NCI-H2227 (cell line): ENCODE measurements around the gene NEK8.
"Not testable (repeated sequence)": the region's sequence is repeated elsewhere in the genome, so short reads cannot be mapped to it uniquely, and the experiment has no call there.

Source experiments
- DNase-seq: peaks from one replicate; lab custom pipeline; 2025; ENCODE audit not compliant: unreplicated experiment; lab: John Stamatoyannopoulos, UW

Gene NEK8

GRCh38 chr17:28707339-28707720 lies 21.3 kb upstream of the NEK8 start:
- DNase-seq: no peak

- peak; percentile 90 for DNase-seq
Observed at GRCh38 chr17:28710861-28711722, 17.5 kb upstream of the NEK8 start.

- no peak for DNase-seq
Observed at GRCh38 chr17:28711723-28712031, 16.9 kb upstream of the NEK8 start, which contains the start of gene PROCA1. Gene PROCA1 (minus strand): TSS chr17:28711888. CDS start chr17:28711660, 228 bp downstream.

- no peak for DNase-seq
Observed at GRCh38 chr17:28712032-28712704, 16.4 kb upstream of the NEK8 start.

GRCh38 chr17:28712705-28713415 lies 15.7 kb upstream of the NEK8 start:
- DNase-seq: no peak

- DNase-seq: no peak
Observed at GRCh38 chr17:28714281-28714680, 14.3 kb upstream of the NEK8 start.

- DNase-seq: no peak
Observed at GRCh38 chr17:28715217-28715616, 13.4 kb upstream of the NEK8 start.

GRCh38 chr17:28716740-28717577 lies 11.6 kb upstream of the NEK8 start:
- DNase-seq: peak; percentile 16

GRCh38 chr17:28717578-28718332 lies 10.8 kb upstream of the NEK8 start, which contains the start of gene RAB34:
Gene RAB34 (minus strand): TSS chr17:28717868. CDS start chr17:28717266, 602 bp downstream.
- DNase-seq: peak; percentile 75

- DNase-seq: no peak
Observed at GRCh38 chr17:28718333-28719020, 10.1 kb upstream of the NEK8 start.

GRCh38 chr17:28719021-28719433 lies 9.6 kb upstream of the NEK8 start:
- no peak for DNase-seq

- no peak for DNase-seq
Observed at GRCh38 chr17:28720247-28720996, 8.2 kb upstream of the NEK8 start.

- not testable (repeated sequence) for DNase-seq
Observed at GRCh38 chr17:28720997-28721329, 7.6 kb upstream of the NEK8 start.

GRCh38 chr17:28722417-28723158 lies 6.0 kb upstream of the NEK8 start:
- no peak for DNase-seq

GRCh38 chr17:28723159-28723835 lies 5.3 kb upstream of the NEK8 start:
- DNase-seq: no peak

GRCh38 chr17:28723836-28724499 lies 4.6 kb upstream of the NEK8 start:
- not testable (repeated sequence) for DNase-seq

- DNase-seq: no peak
Observed at GRCh38 chr17:28724500-28725165, 4.0 kb upstream of the NEK8 start.
